ENCODE measurements around the gene CGNL1.

The CGNL1 gene

DNA sequence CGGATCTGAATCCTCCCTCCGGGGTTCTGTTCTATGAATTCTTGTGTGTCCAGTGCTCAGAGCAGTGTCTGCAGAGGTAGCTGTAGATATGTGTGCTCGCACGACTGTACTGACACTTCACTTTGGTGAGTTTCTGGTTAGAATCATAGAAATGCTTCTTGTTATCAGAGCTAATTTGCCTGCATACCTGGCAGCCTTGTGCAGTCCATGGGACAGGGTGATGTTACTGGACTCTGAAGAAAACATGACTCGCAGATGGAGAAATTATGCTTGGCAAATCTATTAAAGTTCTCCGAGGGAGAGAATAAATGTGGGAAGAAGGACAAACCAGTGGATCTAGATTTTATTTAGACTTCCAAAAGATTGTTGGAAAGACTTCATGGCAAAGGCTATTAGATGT lies 12.2 kb downstream of the CGNL1 start:
- DNase-seq (ENCODE audit: low read depth): no peak

- DNase-seq (ENCODE audit: low read depth): no peak
Observed at GRCh38 chr15:57389991-57390390, 13.7 kb downstream of the CGNL1 start.

- no peak for DNase-seq (ENCODE audit: low read depth)
Observed at GRCh38 chr15:57390583-57390982, 14.3 kb downstream of the CGNL1 start.

- DNase-seq (ENCODE audit: low read depth): no peak
Observed at GRCh38 chr15:57391537-57391936, 15.2 kb downstream of the CGNL1 start.

DNA sequence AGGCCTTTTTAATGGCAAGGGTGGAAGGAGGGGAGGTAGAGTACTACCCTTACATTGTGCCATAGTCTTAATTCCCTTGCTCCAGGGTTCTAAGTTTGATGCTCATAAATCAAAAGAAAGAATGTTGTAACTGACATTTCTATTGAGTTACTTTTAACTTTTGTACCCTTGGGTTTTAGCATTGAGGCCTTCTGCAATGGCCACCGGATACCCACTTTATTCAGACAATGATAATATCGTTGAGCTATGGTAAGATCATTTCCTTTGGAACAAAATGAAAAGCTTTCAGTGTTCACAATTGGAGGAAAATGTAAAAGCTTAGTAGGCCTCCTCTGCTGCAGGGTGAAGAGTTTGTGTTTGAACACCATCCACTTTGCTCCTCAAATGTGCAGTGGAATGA lies 16.8 kb downstream of the CGNL1 start:
- DNase-seq (ENCODE audit: low read depth): no peak

DNA sequence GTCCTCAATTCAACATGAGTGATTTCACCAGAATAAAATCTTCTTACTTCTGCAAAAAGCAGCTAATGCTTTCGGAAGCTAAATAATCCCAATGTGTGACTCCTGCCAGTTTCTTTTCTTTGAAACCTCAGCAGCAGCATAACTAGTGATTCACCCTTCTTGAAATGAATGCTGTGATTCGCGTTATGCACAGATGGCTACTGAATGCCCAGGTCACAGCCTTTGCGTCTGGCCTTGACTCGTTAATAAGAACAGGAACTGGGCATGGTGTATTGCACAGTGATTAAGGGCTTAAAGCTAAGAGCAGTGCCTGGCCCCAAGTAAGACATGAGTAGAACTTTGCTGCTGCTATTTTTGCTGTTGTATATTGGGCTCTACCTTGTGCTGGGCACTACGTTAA lies 19.0 kb downstream of the CGNL1 start:
- DNase-seq (ENCODE audit: low read depth): no peak

- DNase-seq (ENCODE audit: low read depth): no peak
Observed at GRCh38 chr15:57398336-57398735, 22.0 kb downstream of the CGNL1 start.

GRCh38 chr15:57401546-57401945 lies 25.2 kb downstream of the CGNL1 start:
- no peak for DNase-seq (ENCODE audit: low read depth)

- DNase-seq (ENCODE audit: low read depth): no peak
Observed at GRCh38 chr15:57403017-57403416, 26.7 kb downstream of the CGNL1 start.

- DNase-seq (ENCODE audit: low read depth): no peak
Observed at GRCh38 chr15:57403566-57404325, 27.4 kb downstream of the CGNL1 start.

DNA sequence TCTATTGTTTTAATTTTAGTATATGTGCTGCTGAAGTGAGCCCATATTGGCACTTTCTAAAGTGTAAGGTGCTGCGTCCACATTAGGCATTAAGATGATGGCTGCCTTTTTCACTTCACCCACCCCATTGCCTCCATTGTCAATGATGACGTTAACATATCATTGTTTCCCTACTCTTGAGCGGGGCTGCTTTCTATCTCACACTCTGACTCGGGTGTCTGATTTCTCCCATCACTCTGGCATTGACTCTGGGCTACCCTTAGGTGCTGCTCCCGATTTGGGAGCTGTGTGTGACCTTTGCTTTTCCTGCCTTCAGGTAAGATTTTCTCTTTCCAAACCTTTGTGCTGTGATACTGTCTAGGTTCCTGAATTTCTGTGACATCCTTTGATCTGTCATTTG lies 28.8 kb downstream of the CGNL1 start:
- no peak for DNase-seq (ENCODE audit: low read depth)

- no peak for DNase-seq (ENCODE audit: low read depth)
Observed at GRCh38 chr15:57406062-57406772, 29.9 kb downstream of the CGNL1 start.

- DNase-seq (ENCODE audit: low read depth): no peak
Observed at GRCh38 chr15:57410373-57410772, 34.1 kb downstream of the CGNL1 start.

DNA sequence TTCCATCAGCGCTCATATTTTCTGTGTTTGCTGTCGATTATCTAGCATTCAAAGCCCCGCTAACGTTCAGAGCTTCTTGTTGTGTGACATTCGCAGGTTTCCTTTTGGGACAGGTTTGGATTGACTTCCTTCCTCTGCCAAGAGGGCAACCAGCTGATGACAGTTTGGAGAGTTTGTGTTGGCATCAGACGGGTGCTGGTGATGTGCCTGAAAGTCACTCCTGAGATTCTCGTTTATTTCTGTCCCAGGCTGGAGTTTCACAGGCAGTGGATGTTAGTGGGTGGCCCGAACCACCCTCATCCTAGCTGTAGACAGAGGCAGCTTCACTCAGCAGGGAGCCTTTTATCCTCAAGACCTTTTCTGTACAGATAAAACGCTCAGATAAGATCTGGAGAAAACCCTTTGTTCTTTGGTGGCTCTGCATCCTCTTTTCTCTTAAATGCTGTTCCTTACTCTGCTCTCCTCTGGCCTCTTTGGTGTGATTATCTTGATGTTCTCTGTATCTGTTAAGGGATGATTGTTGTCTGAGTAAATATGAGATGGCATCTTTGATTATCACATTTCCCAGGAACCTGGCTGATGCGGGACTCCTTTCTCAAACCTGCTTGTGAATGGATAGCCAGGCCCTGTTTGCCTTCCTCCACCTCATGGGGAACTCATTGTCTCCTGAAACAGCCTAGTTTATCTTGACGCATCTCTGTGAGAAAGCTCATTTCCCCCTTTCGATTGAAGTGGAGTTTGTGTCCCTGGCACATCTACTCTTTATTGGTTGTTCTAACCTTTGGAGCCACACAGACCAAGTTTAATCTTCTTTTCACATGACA lies 35.9 kb downstream of the CGNL1 start:
- no peak for DNase-seq (ENCODE audit: low read depth)

- DNase-seq (ENCODE audit: low read depth): no peak
Observed at GRCh38 chr15:57415602-57416001, 39.3 kb downstream of the CGNL1 start.

- DNase-seq (ENCODE audit: low read depth): no peak
Observed at GRCh38 chr15:57418635-57419034, 42.3 kb downstream of the CGNL1 start.

GRCh38 chr15:57419335-57419734 lies 43.0 kb downstream of the CGNL1 start:
- no peak for DNase-seq (ENCODE audit: low read depth)

DNA sequence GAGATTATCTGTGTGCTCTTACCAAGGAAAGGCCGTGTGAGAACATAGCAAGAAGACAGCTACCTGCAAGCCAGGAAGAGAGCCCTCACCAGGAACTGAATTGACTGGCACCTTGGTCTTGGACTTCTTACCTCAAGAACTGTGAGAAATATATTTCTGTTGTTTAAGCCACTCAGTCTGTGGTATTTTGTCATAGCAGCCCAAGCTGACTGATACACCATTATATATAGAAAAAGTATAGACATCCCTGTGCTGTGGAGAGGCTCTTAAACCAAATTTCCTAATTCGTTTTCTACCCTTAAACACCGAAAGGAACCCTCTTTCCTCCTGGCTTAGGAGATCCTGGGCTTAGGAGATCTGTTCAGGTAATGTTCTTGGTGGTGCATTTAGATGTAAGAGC lies 44.8 kb downstream of the CGNL1 start:
- no peak for DNase-seq (ENCODE audit: low read depth)

- no peak for DNase-seq (ENCODE audit: low read depth)
Observed at GRCh38 chr15:57421551-57421950, 45.2 kb downstream of the CGNL1 start.

DNA sequence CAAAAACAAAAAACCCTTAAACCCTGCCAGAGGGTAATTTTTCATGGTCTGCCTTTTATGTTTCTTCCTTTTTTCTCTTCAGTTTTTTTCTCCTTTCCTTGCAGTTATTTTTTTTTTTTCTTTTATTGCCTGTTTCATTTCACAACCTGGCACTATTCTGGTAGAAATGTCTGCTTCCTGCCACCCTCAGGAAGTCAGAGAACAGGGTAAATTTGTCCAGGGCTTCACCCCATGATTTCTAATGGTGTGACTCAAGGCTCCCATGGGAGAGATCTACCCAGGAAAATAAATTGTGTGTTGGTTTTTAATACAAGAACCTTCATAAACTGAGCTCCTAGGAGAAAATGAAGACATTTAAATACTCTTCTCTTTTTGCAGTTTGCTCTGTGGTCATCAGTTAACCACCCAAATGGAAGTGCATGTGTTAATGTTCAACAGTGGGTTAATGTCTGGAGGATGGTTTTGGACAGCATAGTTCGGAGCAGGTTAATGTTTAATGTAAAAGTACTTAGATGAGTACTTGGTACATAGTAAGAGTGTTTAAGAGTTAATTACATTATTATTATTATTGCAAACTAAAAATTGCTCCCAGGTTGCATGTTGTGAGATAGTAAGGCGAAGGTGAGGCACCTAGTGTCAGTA lies 45.9 kb downstream of the CGNL1 start:
- no peak for DNase-seq (ENCODE audit: low read depth)

- no peak for DNase-seq (ENCODE audit: low read depth)
Observed at GRCh38 chr15:57423599-57424140, 47.4 kb downstream of the CGNL1 start.
